NCI-H69 (cell line): ENCODE measurements around the gene KIF6.
"Not testable (repeated sequence)": the region's sequence is repeated elsewhere in the genome, so short reads cannot be mapped to it uniquely, and the experiment has no call there.

Experiments used
- DNase-seq: peaks from one replicate; lab custom pipeline; 2025; lab: John Stamatoyannopoulos, UW

KIF6 gene

GRCh38 chr6:39724787-39725631 lies at the start of gene KIF6:
KIF6 (minus strand) TSS chr6:39725408; CDS start chr6:39725310, 98 bp downstream.
- DNase-seq, result peak; percentile 90

DNA sequence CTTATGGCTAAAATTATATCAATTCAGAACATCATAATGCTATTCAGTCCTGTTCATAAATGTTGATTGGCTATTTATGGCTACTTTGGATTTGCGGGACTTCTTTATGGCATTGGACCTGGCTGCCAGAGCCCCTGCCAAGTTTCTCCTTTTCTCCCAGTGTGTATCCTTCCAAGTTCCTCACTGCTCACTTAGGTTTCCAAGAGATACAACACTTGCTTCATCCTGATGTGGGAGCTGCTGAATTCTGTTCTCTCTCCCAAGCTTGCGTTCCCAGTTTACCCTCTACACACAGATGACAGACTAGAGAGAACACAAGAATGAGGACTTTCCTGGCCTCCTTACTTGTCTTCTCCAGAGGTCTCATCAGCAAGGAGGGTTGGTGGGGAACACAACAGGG lies 48.6 kb upstream of the KIF6 start:
- DNase-seq, result no peak

- DNase-seq, result no peak
These were observed 47.5 kb upstream of the KIF6 start for GRCh38 chr6:39772559-39773273.

GRCh38 chr6:39770446-39770845 lies 45.2 kb upstream of the KIF6 start:
- no peak for DNase-seq

- DNase-seq, result no peak
These were observed 43.8 kb upstream of the KIF6 start for GRCh38 chr6:39769012-39769411.

- no peak for DNase-seq
These were observed 40.4 kb upstream of the KIF6 start for GRCh38 chr6:39765508-39766065.

GRCh38 chr6:39760226-39760952 lies 35.2 kb upstream of the KIF6 start:
- no peak for DNase-seq

DNA sequence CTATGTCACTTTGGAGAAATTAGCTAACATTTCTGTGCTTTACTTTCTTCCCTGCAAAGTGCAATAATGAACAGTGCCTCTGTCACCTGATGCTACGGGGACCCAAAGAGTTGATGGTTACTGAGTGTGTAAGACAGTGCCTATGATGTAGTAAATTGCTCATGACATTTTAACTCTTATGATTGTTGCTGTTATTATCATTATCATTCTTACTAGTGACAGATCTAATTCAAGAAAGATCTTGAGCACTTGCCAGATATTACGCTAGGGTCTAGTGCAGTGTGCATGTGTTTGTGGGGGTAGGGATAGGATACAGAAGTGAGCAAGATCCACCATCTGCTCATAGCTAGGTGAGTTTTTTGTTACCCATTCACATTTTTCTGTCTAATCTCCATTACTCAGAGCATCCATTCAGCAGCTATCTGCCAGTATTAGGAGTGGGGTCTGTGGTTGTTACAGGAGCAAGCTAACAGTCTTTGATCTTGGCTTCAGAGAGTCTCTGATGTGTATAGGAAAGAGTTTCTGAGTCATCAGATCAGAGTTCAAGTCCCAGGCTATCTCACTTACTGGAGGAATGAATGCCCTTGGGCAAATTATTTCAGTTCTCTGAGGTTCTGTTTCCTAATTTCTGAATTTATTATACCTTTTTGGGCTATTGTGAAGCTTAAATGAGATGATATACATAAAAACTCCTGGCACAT lies 33.8 kb upstream of the KIF6 start:
- DNase-seq, result no peak

DNA sequence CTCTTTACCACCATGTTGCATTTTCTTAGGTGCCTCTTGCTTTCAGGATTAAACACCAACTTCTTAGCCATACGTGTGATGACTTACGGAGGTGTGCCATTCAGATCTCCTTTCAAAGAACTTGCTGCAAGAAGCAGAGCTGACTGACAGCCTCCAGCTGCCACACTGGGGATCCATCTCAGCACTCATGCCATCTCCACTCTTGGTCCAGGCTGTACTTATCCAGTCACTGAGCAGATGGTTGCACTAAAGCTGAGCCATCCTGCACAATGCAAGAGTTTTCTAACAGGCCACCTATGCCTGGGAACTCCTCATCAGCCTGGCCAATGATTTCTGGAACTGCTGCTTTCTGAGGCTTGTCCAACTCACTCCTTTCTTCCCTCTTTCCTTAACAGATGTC lies 31.4 kb upstream of the KIF6 start:
- DNase-seq, result no peak

GRCh38 chr6:39755231-39755630 lies 30.0 kb upstream of the KIF6 start:
- DNase-seq, result no peak

DNA sequence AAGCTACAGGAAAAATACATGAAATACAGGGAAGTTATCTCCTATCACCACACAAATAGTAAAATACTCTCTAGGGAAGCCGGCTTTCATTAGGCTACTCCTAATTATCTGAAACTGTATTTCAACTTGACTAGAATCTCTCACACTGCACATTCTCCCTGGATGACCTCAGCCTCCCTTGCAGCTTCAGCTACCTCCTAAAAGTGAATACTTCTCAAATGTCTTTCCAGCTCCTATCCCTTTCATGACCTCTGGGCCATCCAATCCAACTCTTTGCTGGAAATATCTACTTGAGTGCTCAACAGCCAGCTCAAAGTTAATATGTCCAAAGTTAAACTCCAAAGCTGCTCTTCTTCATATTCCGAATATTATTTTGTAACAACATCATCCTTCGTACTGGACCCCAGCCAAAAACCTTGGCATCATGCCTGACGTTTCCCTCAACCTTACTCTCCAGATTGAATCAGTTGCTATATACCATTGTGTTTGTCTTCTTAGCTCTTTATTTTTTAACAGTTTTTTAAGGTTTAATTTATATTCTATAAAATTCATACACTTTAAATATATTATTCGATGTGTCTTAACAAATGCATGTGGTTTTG lies 29.4 kb upstream of the KIF6 start:
- no peak for DNase-seq

DNA sequence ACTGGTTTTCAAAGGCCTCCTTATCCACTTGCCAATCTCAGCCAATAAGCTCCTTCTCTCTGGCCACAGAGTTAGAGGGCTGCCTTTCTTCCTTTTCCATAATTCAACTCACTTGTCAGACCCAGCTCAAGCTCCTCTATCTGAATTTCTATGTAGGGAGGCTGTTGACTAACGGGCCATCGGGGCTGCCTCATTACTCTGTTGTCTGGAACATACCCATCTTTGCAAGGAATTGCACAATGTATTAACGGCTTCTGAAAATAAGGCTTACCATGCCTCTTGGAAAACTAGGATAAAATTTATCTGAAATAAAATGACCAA lies 28.5 kb upstream of the KIF6 start:
- no peak for DNase-seq

GRCh38 chr6:39752835-39753724 lies 27.9 kb upstream of the KIF6 start:
- DNase-seq, result no peak

- DNase-seq, result no peak
These were observed 21.6 kb upstream of the KIF6 start for GRCh38 chr6:39746795-39747194.

DNA sequence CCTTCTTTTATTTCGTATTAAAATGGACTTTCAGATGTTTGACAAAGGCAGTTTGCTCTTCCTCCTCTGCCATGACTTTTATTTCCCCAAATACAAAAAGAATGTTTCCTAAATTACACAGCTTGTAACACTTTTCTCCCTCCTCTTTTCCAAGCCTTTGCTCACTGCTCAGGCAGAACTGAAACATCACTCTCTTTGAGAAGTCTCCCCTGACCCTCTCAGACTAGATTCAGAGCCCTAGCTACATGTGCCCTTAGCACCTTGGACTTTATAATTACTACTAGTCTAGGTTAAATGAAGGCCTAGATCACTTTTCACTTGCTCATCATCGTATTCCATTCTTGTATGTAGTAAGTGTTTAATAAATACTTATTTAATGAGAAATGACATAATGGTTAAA lies 8.5 kb upstream of the KIF6 start:
- no peak for DNase-seq

GRCh38 chr6:39731565-39731964 lies 6.4 kb upstream of the KIF6 start:
- no peak for DNase-seq

DNA sequence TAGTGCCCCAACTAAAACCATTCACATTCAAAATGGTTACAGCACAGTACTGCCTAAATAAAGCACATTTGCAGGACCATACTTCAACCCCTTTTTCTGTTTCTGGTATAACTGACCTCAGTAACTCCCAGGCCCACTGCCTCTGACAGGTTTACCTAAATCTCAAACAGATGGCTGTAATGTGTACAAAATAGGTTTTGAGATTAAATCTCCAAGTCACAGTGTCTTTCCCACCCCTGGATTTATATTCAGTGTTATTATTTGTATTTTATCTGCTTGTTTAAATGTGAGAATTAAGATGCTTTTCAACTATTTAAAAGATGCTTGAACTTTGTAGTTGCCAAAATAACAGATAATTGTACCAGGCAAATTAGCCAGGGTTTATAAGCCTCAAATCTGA lies 4.7 kb upstream of the KIF6 start:
- no peak for DNase-seq

GRCh38 chr6:39725632-39725997 lies 407 bp upstream of the KIF6 start:
- DNase-seq, result no peak

- DNase-seq, result not testable (repeated sequence)
These were observed 1.9 kb downstream of the KIF6 start for GRCh38 chr6:39723350-39723749.

DNA sequence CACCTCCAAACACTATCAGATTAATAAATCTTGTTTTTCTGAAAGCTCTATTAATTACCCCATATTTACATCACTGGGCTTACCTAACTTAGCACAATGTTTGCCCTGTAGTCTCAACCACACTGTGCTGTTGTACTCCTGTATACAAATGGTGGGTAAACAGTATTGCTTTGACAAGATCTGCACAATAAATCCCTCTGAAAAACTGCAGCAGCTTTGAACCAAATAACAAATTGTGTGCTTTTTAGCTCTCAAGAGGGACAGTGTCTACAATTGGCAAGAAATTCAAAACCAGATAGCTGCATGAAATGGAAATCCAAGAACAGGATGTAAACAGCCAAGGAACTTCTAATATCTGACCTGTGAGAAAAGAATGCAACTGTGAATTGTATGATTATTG lies 10.4 kb downstream of the KIF6 start:
- no peak for DNase-seq
